ENCODE results near the gene PLS1. TPM values are rescaled to one million over a fixed set of nuclear protein-coding genes. Genes with fewer than 3 reads are reported as not detected.
A peak's percentile ranks its signal among the peaks of the same experiment; 100 is the strongest.

The PLS1 gene
- total RNA-seq, 1 experiment from 2014 or later: 38.8 TPM

DNA sequence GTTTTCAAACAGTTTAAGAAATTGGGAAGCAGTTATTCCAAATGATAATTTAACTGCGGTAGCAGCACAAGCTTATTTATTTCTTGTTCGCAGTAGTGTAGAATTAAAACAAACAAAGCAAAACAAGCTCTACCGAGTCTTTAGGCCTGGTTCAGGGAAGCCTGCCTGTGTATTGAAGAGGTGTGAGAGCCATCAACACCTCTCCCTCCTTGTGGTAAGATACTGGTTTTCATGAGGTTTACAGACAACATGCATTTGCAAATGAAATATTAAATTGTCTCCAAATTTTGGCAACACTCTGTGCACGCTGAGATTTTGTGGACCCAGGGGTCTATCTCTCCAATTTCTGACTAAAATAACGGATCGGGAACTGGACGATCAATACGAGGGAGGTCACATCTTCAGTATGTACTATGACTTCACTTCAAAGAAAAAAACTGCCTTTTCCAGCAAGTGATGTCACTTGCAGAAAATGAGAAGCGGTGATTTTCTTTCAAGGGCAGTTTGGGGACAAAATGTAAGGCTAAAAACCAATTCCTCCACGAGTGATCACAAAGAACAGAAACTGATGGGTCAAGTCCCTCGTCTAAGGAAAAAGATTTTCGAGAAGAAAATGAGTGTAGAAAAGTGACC, 18.4 kb upstream of the PLS1 start:
- H4K20me1 ChIP-seq (ENCODE audit: insufficient read depth): no peaks in the 10 kb centered on the region
- intact Hi-C loops (cut with micrococcal nuclease): no loop called here
- peak overlapping the region; percentile 78 for H3K4me2 ChIP-seq (ENCODE audit: low read length)
- TF ChIP-seq JUND (IDR thresholded peaks at IDR 0.05): no peak
- TF ChIP-seq TCF7L2 (IDR thresholded peaks at IDR 0.05; ENCODE audit: borderline replicate concordance, extremely low read depth, insufficient read depth, insufficient read length): no peak
- no peak for TF ChIP-seq SIN3A (IDR thresholded peaks at IDR 0.05; ENCODE audit: low read depth)
- TF ChIP-seq SP1 (IDR thresholded peaks at IDR 0.05; ENCODE audit: low read depth): no peak
- ChIA-PET POLR2A (interaction anchor here (1.2 to 1.4 kb wide), 2 partner anchors 9 to 340 kb away, joined by 3 to 5 read pairs; no protein-coding TSS in a partner anchor), CTCF (interaction anchor here (0.7 to 1.0 kb wide), 4 partner anchors 9 to 452 kb away, joined by 3 to 4 read pairs (median 3); no protein-coding TSS in a partner anchor), RAD21 (ENCODE audit: low non-redundant PET in 1 of 2, low total read pairs in 2 of 2, uncharacterized antibody in 2 of 2, unreplicated experiment in 2 of 2) (interaction anchor here in 1 of 2 experiments (1.2 kb wide), 1 partner anchor 9 kb away, joined by 3 read pairs; no protein-coding TSS in a partner anchor)
- no peak for DNase-seq (ENCODE audit: low read depth, low spot score)
- peak overlapping the region; percentile 70 for H3K27ac ChIP-seq (ENCODE audit: low read depth, low read length)
- peaks cover 5 to 18% of the 10 kb centered on the region in 2 experiments; a peak in 3 of 4 replicates for H3K4me1 ChIP-seq (ENCODE audit: control insufficient read depth in 1 of 2, insufficient read depth in 2 of 2, low read length in 2 of 2)
- peaks cover 0 to 6% of the 10 kb centered on the region in 2 experiments; a peak in 1 of 4 replicates for H3K36me3 ChIP-seq (ENCODE audit: control insufficient read depth in 1 of 2, insufficient read depth in 2 of 2, low read length in 2 of 2)
- H3K9me3 ChIP-seq (ENCODE audit: control insufficient read depth in 1 of 2, insufficient read depth in 1 of 2, low read depth in 1 of 2, low read length in 2 of 2): no peaks in the 10 kb centered on the region
- peak overlapping the region; percentile 82 to 83 for H3K4me3 ChIP-seq (replicated peaks in 1 of 2; ENCODE audit: low read depth in 1 of 2, low read length in 2 of 2)
- H2AFZ ChIP-seq (ENCODE audit: low read depth, low read length, poor library complexity, severe bottlenecking): no peak overlapping the region
- H3K9me2 ChIP-seq (ENCODE audit: insufficient read depth): no peaks in the 10 kb centered on the region
- H3K9ac ChIP-seq (ENCODE audit: low read length): peak overlapping the region; percentile 90
- peaks cover 57% of the 10 kb centered on the region for H3K79me2 ChIP-seq (ENCODE audit: insufficient read depth, low read length)
- BruUV-seq (replicated peaks): TSS peak; percentile 53
- ATAC-seq: no peak
- H3K27me3 ChIP-seq (ENCODE audit: insufficient read depth, low read length): no peaks in the 10 kb centered on the region

GRCh38 chr3:142578329-142579223, 17.6 kb upstream of the PLS1 start, which contains the start of gene ATR:
ATR (minus strand) TSS chr3:142578733; CDS start chr3:142578704, 29 bp downstream.
- CTCF ChIA-PET: interaction anchor here (0.7 to 1.0 kb wide), 3 partner anchors 8 to 453 kb away, joined by 3 to 4 read pairs (median 3); no protein-coding TSS in a partner anchor
- ATAC-seq: peak; percentile 96
- no TSS peak for BruUV-seq (replicated peaks)
- TF ChIP-seq SP1 (IDR thresholded peaks at IDR 0.05; ENCODE audit: low read depth) (peak; percentile 99), TCF7L2 (IDR thresholded peaks at IDR 0.05; ENCODE audit: borderline replicate concordance, extremely low read depth, insufficient read depth, insufficient read length) (peak; percentile 98), CEBPB (IDR thresholded peaks at IDR 0.05; ENCODE audit: low read depth) (peak; percentile 46), EGR1 (IDR thresholded peaks at IDR 0.05; ENCODE audit: low read depth) (peak; percentile 75), JUND (IDR thresholded peaks at IDR 0.05) (peak; percentile 52; the same call in 1 of the 2 replicates)
- TF ChIP-seq, protein P1, sequence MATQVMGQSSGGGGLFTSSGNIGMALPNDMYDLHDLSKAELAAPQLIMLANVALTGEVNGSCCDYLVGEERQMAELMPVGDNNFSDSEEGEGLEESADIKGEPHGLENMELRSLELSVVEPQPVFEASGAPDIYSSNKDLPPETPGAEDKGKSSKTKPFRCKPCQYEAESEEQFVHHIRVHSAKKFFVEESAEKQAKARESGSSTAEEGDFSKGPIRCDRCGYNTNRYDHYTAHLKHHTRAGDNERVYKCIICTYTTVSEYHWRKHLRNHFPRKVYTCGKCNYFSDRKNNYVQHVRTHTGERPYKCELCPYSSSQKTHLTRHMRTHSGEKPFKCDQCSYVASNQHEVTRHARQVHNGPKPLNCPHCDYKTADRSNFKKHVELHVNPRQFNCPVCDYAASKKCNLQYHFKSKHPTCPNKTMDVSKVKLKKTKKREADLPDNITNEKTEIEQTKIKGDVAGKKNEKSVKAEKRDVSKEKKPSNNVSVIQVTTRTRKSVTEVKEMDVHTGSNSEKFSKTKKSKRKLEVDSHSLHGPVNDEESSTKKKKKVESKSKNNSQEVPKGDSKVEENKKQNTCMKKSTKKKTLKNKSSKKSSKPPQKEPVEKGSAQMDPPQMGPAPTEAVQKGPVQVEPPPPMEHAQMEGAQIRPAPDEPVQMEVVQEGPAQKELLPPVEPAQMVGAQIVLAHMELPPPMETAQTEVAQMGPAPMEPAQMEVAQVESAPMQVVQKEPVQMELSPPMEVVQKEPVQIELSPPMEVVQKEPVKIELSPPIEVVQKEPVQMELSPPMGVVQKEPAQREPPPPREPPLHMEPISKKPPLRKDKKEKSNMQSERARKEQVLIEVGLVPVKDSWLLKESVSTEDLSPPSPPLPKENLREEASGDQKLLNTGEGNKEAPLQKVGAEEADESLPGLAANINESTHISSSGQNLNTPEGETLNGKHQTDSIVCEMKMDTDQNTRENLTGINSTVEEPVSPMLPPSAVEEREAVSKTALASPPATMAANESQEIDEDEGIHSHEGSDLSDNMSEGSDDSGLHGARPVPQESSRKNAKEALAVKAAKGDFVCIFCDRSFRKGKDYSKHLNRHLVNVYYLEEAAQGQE (IDR thresholded peaks at IDR 0.05; ENCODE audit: low read depth): no peak
- TF ChIP-seq, protein P2, sequence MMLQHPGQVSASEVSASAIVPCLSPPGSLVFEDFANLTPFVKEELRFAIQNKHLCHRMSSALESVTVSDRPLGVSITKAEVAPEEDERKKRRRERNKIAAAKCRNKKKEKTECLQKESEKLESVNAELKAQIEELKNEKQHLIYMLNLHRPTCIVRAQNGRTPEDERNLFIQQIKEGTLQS (IDR thresholded peaks at IDR 0.05): no peak; the same call in 1 of the 2 replicates
- TF ChIP-seq, protein P3, sequence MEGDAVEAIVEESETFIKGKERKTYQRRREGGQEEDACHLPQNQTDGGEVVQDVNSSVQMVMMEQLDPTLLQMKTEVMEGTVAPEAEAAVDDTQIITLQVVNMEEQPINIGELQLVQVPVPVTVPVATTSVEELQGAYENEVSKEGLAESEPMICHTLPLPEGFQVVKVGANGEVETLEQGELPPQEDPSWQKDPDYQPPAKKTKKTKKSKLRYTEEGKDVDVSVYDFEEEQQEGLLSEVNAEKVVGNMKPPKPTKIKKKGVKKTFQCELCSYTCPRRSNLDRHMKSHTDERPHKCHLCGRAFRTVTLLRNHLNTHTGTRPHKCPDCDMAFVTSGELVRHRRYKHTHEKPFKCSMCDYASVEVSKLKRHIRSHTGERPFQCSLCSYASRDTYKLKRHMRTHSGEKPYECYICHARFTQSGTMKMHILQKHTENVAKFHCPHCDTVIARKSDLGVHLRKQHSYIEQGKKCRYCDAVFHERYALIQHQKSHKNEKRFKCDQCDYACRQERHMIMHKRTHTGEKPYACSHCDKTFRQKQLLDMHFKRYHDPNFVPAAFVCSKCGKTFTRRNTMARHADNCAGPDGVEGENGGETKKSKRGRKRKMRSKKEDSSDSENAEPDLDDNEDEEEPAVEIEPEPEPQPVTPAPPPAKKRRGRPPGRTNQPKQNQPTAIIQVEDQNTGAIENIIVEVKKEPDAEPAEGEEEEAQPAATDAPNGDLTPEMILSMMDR (IDR thresholded peaks at IDR 0.05 in 2 of 3, conservative IDR thresholded peaks at IDR 0.05 in 1 of 3; ENCODE audit: borderline replicate concordance in 1 of 3, insufficient read depth in 1 of 3, low read depth in 2 of 3, low read length in 2 of 3): no peak

More at GRCh38 chr3:142578329-142579223, 17.6 kb upstream of the PLS1 start, which contains the start of gene ATR:
- peaks cover 5 to 18% of the 10 kb centered on the region in 2 experiments; a peak in 3 of 4 replicates for H3K4me1 ChIP-seq (ENCODE audit: control insufficient read depth in 1 of 2, insufficient read depth in 2 of 2, low read length in 2 of 2)
- peak within 1 kb of the TSS; percentile 42 for H2AFZ ChIP-seq (ENCODE audit: low read depth, low read length, poor library complexity, severe bottlenecking)
- peak; percentile 84 for DNase-seq (ENCODE audit: low read depth, low spot score)
- peaks cover 49% of the 10 kb centered on the region for H3K79me2 ChIP-seq (ENCODE audit: insufficient read depth, low read length)
- peak within 1 kb of the TSS; percentile 82 to 83 for H3K4me3 ChIP-seq (replicated peaks in 1 of 2; ENCODE audit: low read depth in 1 of 2, low read length in 2 of 2)
- intact Hi-C loops (cut with micrococcal nuclease): no loop called here
- H4K20me1 ChIP-seq (ENCODE audit: insufficient read depth): no peaks in the 10 kb centered on the region
- peaks cover 0 to 6% of the 10 kb centered on the region in 2 experiments; a peak in 1 of 4 replicates for H3K36me3 ChIP-seq (ENCODE audit: control insufficient read depth in 1 of 2, insufficient read depth in 2 of 2, low read length in 2 of 2)
- POLR2A ChIA-PET: interaction anchor here (1.2 to 1.5 kb wide), 3 partner anchors 9 to 422 kb away, joined by 3 to 5 read pairs (median 4); no protein-coding TSS in a partner anchor
- RAD21 ChIA-PET (ENCODE audit: low non-redundant PET in 1 of 2, low total read pairs in 2 of 2, uncharacterized antibody in 2 of 2, unreplicated experiment in 2 of 2): interaction anchor here in 1 of 2 experiments (1.2 kb wide), 1 partner anchor 8 kb away, joined by 3 read pairs; no protein-coding TSS in a partner anchor
- H3K4me2 ChIP-seq (ENCODE audit: low read length): peak within 1 kb of the TSS; percentile 78
- no peaks in the 10 kb centered on the region for H3K9me2 ChIP-seq (ENCODE audit: insufficient read depth)
- peak within 1 kb of the TSS; percentile 70 for H3K27ac ChIP-seq (ENCODE audit: low read depth, low read length)
- H3K9me3 ChIP-seq (ENCODE audit: control insufficient read depth in 1 of 2, insufficient read depth in 1 of 2, low read depth in 1 of 2, low read length in 2 of 2): no peaks in the 10 kb centered on the region
- peak within 1 kb of the TSS; percentile 90 for H3K9ac ChIP-seq (ENCODE audit: low read length)
- no peaks in the 10 kb centered on the region for H3K27me3 ChIP-seq (ENCODE audit: insufficient read depth, low read length)

Measured in HCT116 (cell line).